HCT116 (cell line): Measurements from ENCODE around the gene FOXO6. TPM values are rescaled to one million over a fixed set of nuclear protein-coding genes. Genes with fewer than 3 reads are reported as not detected.

ENCODE experiments used
- ATAC-seq: fragments of 200-7000 bp; cut with Tn5 transposase; 2 replicates; pipeline ENCODE4 v1.9.1; 2020; ENCODE audit warnings: mild to moderate bottlenecking, moderate library complexity
- BruUV-seq: library from RNA; stranded (reverse); fragments of 400-500 nt; replicated peaks from 2 replicates; lab custom pipeline; 2021; lab: Mats Ljungman, UMichigan
- CTCF ChIA-PET: fragments of 300-600 bp; sonication (Branson Sonifier 250); formaldehyde crosslinking; loops from one replicate; lab custom pipeline; 2021; ENCODE audit warnings: antibody characterized with exemption; lab: Charles Lee
- POLR2A ChIA-PET: fragments of 300-600, 350-600 bp; sonication (Branson Sonifier 250); formaldehyde crosslinking; loops from one replicate; lab custom pipeline; 2021; ENCODE audit warnings: antibody characterized with exemption; lab: Charles Lee
- RAD21 ChIA-PET, 2 experiments: fragments of 300-600 bp; sonication (Branson Sonifier 250); formaldehyde crosslinking; loops; one replicate each; lab custom pipeline; 2023; ENCODE audit warnings: low total read pairs in 2 of 2; ENCODE audit not compliant: uncharacterized antibody in 2 of 2, unreplicated experiment in 2 of 2, low non-redundant PET in 1 of 2; lab: Charles Lee
- DNase-seq: peaks from one replicate; pipeline ENCODE4 v3.0.0-alpha.2; 2010; ENCODE audit warnings: low read depth, low spot score
- H2AFZ ChIP-seq: fragments of 200-600 bp; shearing (Covaris generic), sonication (generic); 2 replicates; pipeline ENCODE4 v1.6.1; 2017; ENCODE audit warnings: low read depth, mixed run types, mixed read lengths, antibody characterized with exemption, low read length; ENCODE audit not compliant: poor library complexity, severe bottlenecking
- H3K27ac ChIP-seq: 2 replicates; pipeline ENCODE4 v1.5.1; 2012; ENCODE audit warnings: low read depth, low read length
- H3K27me3 ChIP-seq: fragments of 200-600 bp; sonication (generic); 2 replicates; pipeline ENCODE4 v1.6.1; 2016; ENCODE audit warnings: mixed run types, low read length, mixed read lengths; ENCODE audit not compliant: insufficient read depth
- H3K36me3 ChIP-seq, 2 experiments: fragments of 200-500 bp in 1 of 2; fragments of 200-600 bp in 1 of 2; sonication (Bioruptor generic) in 1 of 2; sonication (generic) in 1 of 2; 2 replicates each; pipeline versions ENCODE4 v1.5.1 to v1.6.1; 2014 to 2016; ENCODE audit warnings: low read length in 2 of 2, inconsistent platforms in 1 of 2, mixed read lengths in 1 of 2, mixed run types in 1 of 2; ENCODE audit not compliant: insufficient read depth in 2 of 2, control insufficient read depth in 1 of 2
- H3K4me1 ChIP-seq, 2 experiments: fragments of 200-600 bp in 1 of 2; sonication (generic) in 1 of 2; 2 replicates each; pipeline versions ENCODE4 v1.5.1 to v1.6.1; 2012 to 2017; ENCODE audit warnings: low read length in 2 of 2, inconsistent platforms in 1 of 2, mild to moderate bottlenecking in 1 of 2, mixed read lengths in 1 of 2, mixed run types in 1 of 2, moderate library complexity in 1 of 2; ENCODE audit not compliant: insufficient read depth in 2 of 2, control insufficient read depth in 1 of 2
- H3K4me2 ChIP-seq: fragments of 200-600 bp; sonication (generic); 2 replicates; pipeline ENCODE4 v1.6.1; 2017; ENCODE audit warnings: mixed run types, low read length, mixed read lengths
- H3K4me3 ChIP-seq, 2 experiments: fragments of 200-600 bp in 1 of 2; sonication (generic) in 1 of 2; replicated peaks in 1 of 2; 2 replicates each; pipeline ENCODE4 v1.5.1; 2011 to 2016; ENCODE audit warnings: low read length in 2 of 2, control low read depth in 1 of 2, low read depth in 1 of 2, mild to moderate bottlenecking in 1 of 2, mixed read lengths in 1 of 2, mixed run types in 1 of 2
- H3K79me2 ChIP-seq: fragments of 200-600 bp; sonication (generic); 2 replicates; pipeline ENCODE4 v1.6.1; 2017; ENCODE audit warnings: mild to moderate bottlenecking, mixed run types, low read length, moderate library complexity, mixed read lengths; ENCODE audit not compliant: insufficient read depth
- H3K9ac ChIP-seq: fragments of 200-600 bp; sonication (generic); 2 replicates; pipeline ENCODE4 v1.6.1; 2016; ENCODE audit warnings: low read length, mixed read lengths
- H3K9me2 ChIP-seq: fragments of 200-600 bp; sonication (generic), shearing (Covaris generic); 2 replicates; pipeline ENCODE4 v1.6.1; 2017; ENCODE audit warnings: mixed run types, mild to moderate bottlenecking, moderate library complexity; ENCODE audit not compliant: insufficient read depth
- H3K9me3 ChIP-seq, 2 experiments: fragments of 200-500 bp in 1 of 2; fragments of 200-600 bp in 1 of 2; sonication (Bioruptor generic) in 1 of 2; sonication (generic) in 1 of 2; 2 replicates each; pipeline ENCODE4 v1.6.1; 2014 to 2017; ENCODE audit warnings: low read length in 2 of 2, mixed read lengths in 2 of 2, inconsistent platforms in 1 of 2, low read depth in 1 of 2, mild to moderate bottlenecking in 1 of 2, mixed run types in 1 of 2, moderate library complexity in 1 of 2; ENCODE audit not compliant: control insufficient read depth in 1 of 2, insufficient read depth in 1 of 2
- H4K20me1 ChIP-seq: fragments of 200-600 bp; sonication (generic), shearing (Covaris generic); 2 replicates; pipeline ENCODE4 v1.6.1; 2017; ENCODE audit warnings: mixed run types, mild to moderate bottlenecking, moderate library complexity; ENCODE audit not compliant: insufficient read depth
- CTCF ChIP-seq, 3 experiments: fragments of 200-600 bp in 1 of 3; sonication (generic) in 1 of 3; IDR thresholded peaks in 2 of 3; conservative IDR thresholded peaks in 1 of 3; 2 replicates each; pipeline ENCODE4 v1.5.1; 2012 to 2017; ENCODE audit warnings: low read depth in 2 of 3, low read length in 2 of 3, antibody characterized with exemption in 1 of 3, borderline replicate concordance in 1 of 3, control low read depth in 1 of 3, mild to moderate bottlenecking in 1 of 3, mixed read lengths in 1 of 3, mixed run types in 1 of 3, moderate library complexity in 1 of 3; ENCODE audit not compliant: insufficient read depth in 1 of 3
- FOSL1 ChIP-seq: IDR thresholded peaks from 2 replicates; pipeline ENCODE4 v1.6.1; 2012; ENCODE audit warnings: low read depth
- POLR2A ChIP-seq: IDR thresholded peaks from 2 replicates; pipeline ENCODE4 v1.7.0; 2011; ENCODE audit warnings: borderline replicate concordance; ENCODE audit not compliant: insufficient read depth, insufficient read length; ENCODE audit errors: extremely low read depth
- POLR2AphosphoS5 ChIP-seq: IDR thresholded peaks from 2 replicates; pipeline ENCODE4 v1.6.1; 2011; ENCODE audit warnings: mild to moderate bottlenecking, low read depth, low read length, moderate library complexity
- RAD21 ChIP-seq: IDR thresholded peaks from 2 replicates; pipeline ENCODE4 v1.6.1; 2012; ENCODE audit warnings: low read depth, mild to moderate bottlenecking
- SP1 ChIP-seq: IDR thresholded peaks from 2 replicates; pipeline ENCODE4 v1.6.1; 2012; ENCODE audit warnings: low read depth
- intact Hi-C: fragments of 100-400 bp; cut with micrococcal nuclease; formaldehyde crosslinking; loops from 2 replicates; pipeline ENCODE4 v1.10.0; 2022
- total RNA-seq: library from RNA; stranded (reverse); gene quantifications from one replicate; pipeline ENCODE4 v1.2.1, GENCODE V29; 2021; ENCODE audit not compliant: unreplicated experiment
- TF ChIP-seq, protein P1 (sequence below): IDR thresholded peaks from 2 replicates; pipeline ENCODE4 v1.6.1; 2012
- TF ChIP-seq, protein P2 (sequence below): IDR thresholded peaks from 2 replicates; pipeline ENCODE4 v1.6.1; 2012

Gene FOXO6
- total RNA-seq, 1 experiment from 2014 or later = 7.0 TPM

DNA sequence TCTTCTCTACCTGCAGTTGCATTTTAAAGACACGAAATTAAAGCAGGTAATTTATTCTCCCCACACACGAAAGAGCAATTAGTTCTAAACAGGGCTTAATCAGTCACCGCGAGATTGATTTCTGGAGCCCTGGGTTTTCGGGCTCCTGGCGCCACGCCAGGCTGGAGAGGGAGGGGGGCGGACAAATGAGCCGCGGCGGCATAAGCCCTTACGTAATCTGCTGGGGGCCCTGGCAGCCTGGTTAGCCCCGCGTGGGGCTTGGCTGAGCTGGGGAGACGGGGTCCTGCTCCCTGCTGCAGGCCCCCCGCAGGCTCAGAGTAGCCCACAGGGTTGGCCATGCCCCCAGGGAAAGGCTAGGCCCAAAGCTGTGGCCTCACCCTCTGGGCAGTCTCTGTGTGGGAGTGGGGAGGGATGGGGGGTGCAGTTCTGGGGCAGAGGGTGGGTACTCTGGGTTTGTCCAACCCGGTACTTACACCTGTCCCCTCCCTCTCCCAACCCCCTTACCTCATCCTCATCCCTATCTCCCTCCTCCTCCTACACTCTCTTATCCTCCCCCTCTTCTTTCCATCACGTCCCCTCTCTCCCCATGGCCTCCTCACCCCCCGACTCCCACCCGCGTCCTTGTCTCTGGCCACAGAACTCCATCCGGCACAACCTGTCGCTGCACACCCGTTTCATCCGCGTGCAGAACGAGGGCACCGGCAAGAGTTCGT, 19.9 kb downstream of the FOXO6 start:
- Histone ChIP-seq H3K79me2 (no peaks in the 10 kb centered on the region), H3K9me2 (no peaks in the 10 kb centered on the region), H3K4me3 (peak overlapping the region; percentile 54 to 64), H3K36me3 (no peaks in the 10 kb centered on the region), H3K27me3 (0 out of 2 replicates have a peak, but pooled peaks cover 3% of the 10 kb centered on the region), H3K4me2 (peak overlapping the region; percentile 95), H3K4me1 (peaks cover 10 to 32% of the 10 kb centered on the region in 2 experiments; a peak in 3 of 4 replicates), H2AFZ (no peak overlapping the region), H3K27ac (peak overlapping the region; percentile 93), H3K9me3 (no peaks in the 10 kb centered on the region), H4K20me1 (no peaks in the 10 kb centered on the region), H3K9ac (peak overlapping the region; percentile 65)
- POLR2A ChIA-PET = interaction anchor here (1.2 to 1.5 kb wide), 2 partner anchors 8 to 20 kb away, joined by 3 read pairs; partner anchors contain the start of gene FOXO6
- peak; percentile 29 for ATAC-seq
- TF ChIP-seq CTCF (IDR thresholded peaks at IDR 0.05 in 2 of 3, conservative IDR thresholded peaks at IDR 0.05 in 1 of 3; ENCODE audit: borderline replicate concordance in 1 of 3, insufficient read depth in 1 of 3, low read depth in 2 of 3, low read length in 2 of 3) (no peak), POLR2A (no peak), POLR2AphosphoS5 (peak; percentile 45), RAD21 (no peak), SP1 (no peak), FOSL1 (no peak)
- TF ChIP-seq, protein P1, sequence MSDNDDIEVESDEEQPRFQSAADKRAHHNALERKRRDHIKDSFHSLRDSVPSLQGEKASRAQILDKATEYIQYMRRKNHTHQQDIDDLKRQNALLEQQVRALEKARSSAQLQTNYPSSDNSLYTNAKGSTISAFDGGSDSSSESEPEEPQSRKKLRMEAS = no peak
- TF ChIP-seq, protein P2, sequence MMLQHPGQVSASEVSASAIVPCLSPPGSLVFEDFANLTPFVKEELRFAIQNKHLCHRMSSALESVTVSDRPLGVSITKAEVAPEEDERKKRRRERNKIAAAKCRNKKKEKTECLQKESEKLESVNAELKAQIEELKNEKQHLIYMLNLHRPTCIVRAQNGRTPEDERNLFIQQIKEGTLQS = no peak
- DNase-seq = peak; percentile 18
- RAD21 ChIA-PET = interaction anchor here in 1 of 2 experiments (0.7 kb wide), 1 partner anchor 50 kb away, joined by 3 read pairs; no protein-coding TSS in a partner anchor
- BruUV-seq = TSS peak; percentile 74
- intact Hi-C loops = no loop called here
- CTCF ChIA-PET = interaction anchor here (0.7 kb wide), 1 partner anchor 135 kb away, joined by 3 read pairs; no protein-coding TSS in a partner anchor
